Measurements from ENCODE around the gene TEN1. TPM values are rescaled to one million over a fixed set of nuclear protein-coding genes. Genes with fewer than 3 reads are reported as not detected.

The TEN1 gene
- total and polyA plus RNA-seq, 9 of the 15 experiments (the other 6 are each of a cell fraction or from before 2014, with no cell fraction given) = 1.3 to 25.7 (median 10.1) TPM

- TF ChIP-seq ZMIZ1 (IDR thresholded peaks at IDR 0.05; ENCODE audit: low read depth in 2 of 2, low read length in 2 of 2) (peak; percentile 32 to 52; a peak in 1 of 4 replicates), ZEB2 (IDR thresholded peaks at IDR 0.05) (no peak), ZNF830 (CRISPR knock-in tag; IDR thresholded peaks at IDR 0.05) (no peak), SRSF3 (IDR thresholded peaks at IDR 0.05; ENCODE audit: insufficient read depth, low read length) (no peak), DPF2 (IDR thresholded peaks at IDR 0.05) (no peak), TCF3 (CRISPR knock-in tag; IDR thresholded peaks at IDR 0.05) (peak; percentile 20; the same call in 1 of the 2 replicates), ZBTB17 (CRISPR knock-in tag; IDR thresholded peaks at IDR 0.05) (peak; percentile 93), RBM22 (IDR thresholded peaks at IDR 0.05; ENCODE audit: low read depth, low read length, poor library complexity, severe bottlenecking) (peak; percentile 89), STAT5B (CRISPR knock-in tag; IDR thresholded peaks at IDR 0.05) (no peak), RBM39 (optimal IDR thresholded peaks at IDR 0.05; ENCODE audit: low read depth, low read length) (no peak), RAD51 (IDR thresholded peaks at IDR 0.05; ENCODE audit: borderline replicate concordance, low read depth) (no peak), RB1 (IDR thresholded peaks at IDR 0.05; ENCODE audit: low read depth) (peak; percentile 97), ZNF174 (CRISPR knock-in tag; IDR thresholded peaks at IDR 0.05) (no peak), THRAP3 (IDR thresholded peaks at IDR 0.05; ENCODE audit: borderline replicate concordance) (no peak), SETDB1 (IDR thresholded peaks at IDR 0.05; ENCODE audit: low read length) (no peak), ZBTB1 (CRISPR knock-in tag; IDR thresholded peaks at IDR 0.05; ENCODE audit: borderline replicate concordance, low read depth) (peak; percentile 58; the same call in 1 of the 2 replicates), ADNP (tag; IDR thresholded peaks at IDR 0.05) (no peak), ZNF384 (IDR thresholded peaks at IDR 0.05; ENCODE audit: low read depth, low read length) (no peak), HDAC1 (IDR thresholded peaks at IDR 0.05) (peak in 1 of 2 experiments; percentile 87; a peak in 2 of 4 replicates), RBM25 (IDR thresholded peaks at IDR 0.05; ENCODE audit: low read depth, low read length, severe bottlenecking) (no peak), U2AF1 (optimal IDR thresholded peaks at IDR 0.05; ENCODE audit: low read depth, low read length) (peak; percentile 89), HCFC1 (IDR thresholded peaks at IDR 0.05; ENCODE audit: low read depth, low read length) (peak; percentile 97), CBFA2T2 (conservative IDR thresholded peaks at IDR 0.05) (no peak)
- TF ChIP-seq, protein P1, sequence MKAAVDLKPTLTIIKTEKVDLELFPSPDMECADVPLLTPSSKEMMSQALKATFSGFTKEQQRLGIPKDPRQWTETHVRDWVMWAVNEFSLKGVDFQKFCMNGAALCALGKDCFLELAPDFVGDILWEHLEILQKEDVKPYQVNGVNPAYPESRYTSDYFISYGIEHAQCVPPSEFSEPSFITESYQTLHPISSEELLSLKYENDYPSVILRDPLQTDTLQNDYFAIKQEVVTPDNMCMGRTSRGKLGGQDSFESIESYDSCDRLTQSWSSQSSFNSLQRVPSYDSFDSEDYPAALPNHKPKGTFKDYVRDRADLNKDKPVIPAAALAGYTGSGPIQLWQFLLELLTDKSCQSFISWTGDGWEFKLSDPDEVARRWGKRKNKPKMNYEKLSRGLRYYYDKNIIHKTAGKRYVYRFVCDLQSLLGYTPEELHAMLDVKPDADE (conservative IDR thresholded peaks at IDR 0.05; ENCODE audit: control insufficient read depth, low read depth, low read length) = peak; percentile 94
- TF ChIP-seq, protein P2, sequence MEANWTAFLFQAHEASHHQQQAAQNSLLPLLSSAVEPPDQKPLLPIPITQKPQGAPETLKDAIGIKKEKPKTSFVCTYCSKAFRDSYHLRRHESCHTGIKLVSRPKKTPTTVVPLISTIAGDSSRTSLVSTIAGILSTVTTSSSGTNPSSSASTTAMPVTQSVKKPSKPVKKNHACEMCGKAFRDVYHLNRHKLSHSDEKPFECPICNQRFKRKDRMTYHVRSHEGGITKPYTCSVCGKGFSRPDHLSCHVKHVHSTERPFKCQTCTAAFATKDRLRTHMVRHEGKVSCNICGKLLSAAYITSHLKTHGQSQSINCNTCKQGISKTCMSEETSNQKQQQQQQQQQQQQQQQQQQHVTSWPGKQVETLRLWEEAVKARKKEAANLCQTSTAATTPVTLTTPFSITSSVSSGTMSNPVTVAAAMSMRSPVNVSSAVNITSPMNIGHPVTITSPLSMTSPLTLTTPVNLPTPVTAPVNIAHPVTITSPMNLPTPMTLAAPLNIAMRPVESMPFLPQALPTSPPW (CRISPR knock-in tag; IDR thresholded peaks at IDR 0.05) = peak; percentile 76
Observed at GRCh38 chr17:75940727-75941441, 38.2 kb upstream of the TEN1 start, which contains the start of gene FBF1 (continued).
